ENCODE measurements around the gene SPACA6. TPM values are rescaled to one million over a fixed set of nuclear protein-coding genes. Genes with fewer than 3 reads are reported as not detected.
A peak's percentile ranks its signal among the peaks of the same experiment; 100 is the strongest.

The SPACA6 gene
- total RNA-seq, 1 experiment from 2014 or later = 30.3 TPM

DNA sequence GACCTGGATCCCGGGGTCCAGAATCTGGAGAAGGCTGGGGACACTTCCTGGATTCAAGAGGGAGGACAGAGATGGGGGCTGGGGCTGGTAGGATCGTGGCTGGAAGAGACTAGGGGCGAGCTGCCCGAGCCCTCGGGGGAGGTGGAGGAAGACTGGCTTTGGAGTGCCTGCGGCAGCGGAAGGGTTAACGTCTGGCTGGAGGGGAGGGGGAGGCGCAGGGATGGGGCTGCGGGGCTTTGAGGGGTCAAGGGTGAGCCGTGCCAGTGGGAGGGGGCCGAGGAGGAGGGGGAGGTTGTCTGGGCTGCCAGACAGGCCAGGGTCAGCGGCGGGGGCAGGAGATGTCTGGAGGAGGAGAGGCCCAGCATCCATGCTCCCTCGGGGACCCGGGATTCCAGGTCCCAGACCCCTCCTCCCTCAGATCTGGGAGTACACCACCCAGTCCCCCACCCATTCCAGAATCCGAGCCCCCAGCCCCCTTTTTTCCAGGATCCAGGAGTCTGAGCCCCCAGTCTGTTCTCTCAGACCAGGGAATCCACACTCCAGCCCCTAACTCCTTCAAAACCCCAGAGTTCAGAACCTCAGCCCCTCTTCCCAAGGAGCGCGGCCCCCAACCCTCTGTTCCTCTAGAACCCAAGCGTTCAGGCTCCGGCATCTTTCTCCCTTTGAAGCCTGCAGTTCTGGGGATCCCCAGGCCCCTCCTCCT, 3.2 kb upstream of the SPACA6 start:
- Mint-ChIP-seq H3K4me1 (ENCODE audit: low read depth, unreplicated experiment) (peaks cover 55% of the 10 kb centered on the region), H3K4me3 (ENCODE audit: low read depth, unreplicated experiment) (peak overlapping the region; percentile 82), H3K9me3 (ENCODE audit: low read depth, unreplicated experiment) (peaks cover 1% of the 10 kb centered on the region), H3K27me3 (ENCODE audit: unreplicated experiment) (no peaks in the 10 kb centered on the region), H3K36me3 (ENCODE audit: insufficient read depth, unreplicated experiment) (peaks cover 67% of the 10 kb centered on the region), H3K27ac (ENCODE audit: unreplicated experiment) (peak overlapping the region; percentile 72)
- CTCF ChIA-PET = no interaction called here
- TF ChIP-seq, protein P1, sequence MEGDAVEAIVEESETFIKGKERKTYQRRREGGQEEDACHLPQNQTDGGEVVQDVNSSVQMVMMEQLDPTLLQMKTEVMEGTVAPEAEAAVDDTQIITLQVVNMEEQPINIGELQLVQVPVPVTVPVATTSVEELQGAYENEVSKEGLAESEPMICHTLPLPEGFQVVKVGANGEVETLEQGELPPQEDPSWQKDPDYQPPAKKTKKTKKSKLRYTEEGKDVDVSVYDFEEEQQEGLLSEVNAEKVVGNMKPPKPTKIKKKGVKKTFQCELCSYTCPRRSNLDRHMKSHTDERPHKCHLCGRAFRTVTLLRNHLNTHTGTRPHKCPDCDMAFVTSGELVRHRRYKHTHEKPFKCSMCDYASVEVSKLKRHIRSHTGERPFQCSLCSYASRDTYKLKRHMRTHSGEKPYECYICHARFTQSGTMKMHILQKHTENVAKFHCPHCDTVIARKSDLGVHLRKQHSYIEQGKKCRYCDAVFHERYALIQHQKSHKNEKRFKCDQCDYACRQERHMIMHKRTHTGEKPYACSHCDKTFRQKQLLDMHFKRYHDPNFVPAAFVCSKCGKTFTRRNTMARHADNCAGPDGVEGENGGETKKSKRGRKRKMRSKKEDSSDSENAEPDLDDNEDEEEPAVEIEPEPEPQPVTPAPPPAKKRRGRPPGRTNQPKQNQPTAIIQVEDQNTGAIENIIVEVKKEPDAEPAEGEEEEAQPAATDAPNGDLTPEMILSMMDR (IDR thresholded peaks at IDR 0.05; ENCODE audit: unreplicated experiment) = no peak
- TSS peak; percentile 62 for BruUV-seq (replicated peaks)
- intact Hi-C loops (cut with micrococcal nuclease; ENCODE audit: unreplicated experiment) = no loop called here
- peak; percentile 41 for DNase-seq

DNA sequence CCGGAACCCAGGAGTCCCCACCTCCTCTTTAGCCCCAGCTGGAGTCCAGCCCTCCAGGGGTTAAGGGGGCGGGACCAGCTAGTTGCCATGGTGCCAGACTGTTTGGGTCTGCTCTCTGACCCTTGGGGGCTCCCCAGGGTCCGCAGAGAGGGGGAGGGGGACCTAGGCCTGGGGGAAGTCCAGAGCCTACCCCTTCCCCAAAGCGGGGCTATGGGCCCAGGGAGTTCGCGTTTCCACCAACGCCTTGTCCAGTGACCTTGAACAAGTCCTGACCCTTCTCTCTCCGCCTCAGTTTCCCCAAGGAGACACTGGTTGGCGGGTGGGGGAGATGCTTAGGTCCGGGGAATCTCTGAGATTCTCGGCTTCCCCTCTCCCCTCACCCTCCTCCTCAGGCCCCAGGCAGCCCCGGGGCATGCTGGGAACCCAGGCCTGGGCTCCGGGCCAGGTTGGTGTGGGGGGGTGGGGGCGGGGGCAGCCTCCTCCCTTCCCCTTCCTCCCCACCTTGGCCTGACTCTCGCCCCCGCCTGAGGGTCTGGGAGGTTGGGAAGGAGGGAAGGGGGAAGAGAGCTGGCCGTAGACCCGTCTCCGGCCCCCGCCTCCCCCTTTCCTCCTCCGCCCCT, 2.6 kb upstream of the SPACA6 start:
- intact Hi-C loops (cut with micrococcal nuclease; ENCODE audit: unreplicated experiment) = no loop called here
- H3K9me3 Mint-ChIP-seq (ENCODE audit: low read depth, unreplicated experiment) = no peaks in the 10 kb centered on the region
- no TSS peak for BruUV-seq (replicated peaks)
- TF ChIP-seq, protein P1 (IDR thresholded peaks at IDR 0.05; ENCODE audit: unreplicated experiment) = no peak
- no peaks in the 10 kb centered on the region for H3K27me3 Mint-ChIP-seq (ENCODE audit: unreplicated experiment)
- DNase-seq = peak; percentile 75
- H3K36me3 Mint-ChIP-seq (ENCODE audit: insufficient read depth, unreplicated experiment) = peaks cover 67% of the 10 kb centered on the region
- CTCF ChIA-PET = interaction anchor here (0.6 kb wide), 2 partner anchors 30 to 338 kb away, joined by 4 to 5 read pairs; partner anchors contain the start of gene ZNF614
- H3K4me3 Mint-ChIP-seq (ENCODE audit: low read depth, unreplicated experiment) = peak overlapping the region; percentile 82
- peaks cover 55% of the 10 kb centered on the region for H3K4me1 Mint-ChIP-seq (ENCODE audit: low read depth, unreplicated experiment)
- H3K27ac Mint-ChIP-seq (ENCODE audit: unreplicated experiment) = peak overlapping the region; percentile 72

DNA sequence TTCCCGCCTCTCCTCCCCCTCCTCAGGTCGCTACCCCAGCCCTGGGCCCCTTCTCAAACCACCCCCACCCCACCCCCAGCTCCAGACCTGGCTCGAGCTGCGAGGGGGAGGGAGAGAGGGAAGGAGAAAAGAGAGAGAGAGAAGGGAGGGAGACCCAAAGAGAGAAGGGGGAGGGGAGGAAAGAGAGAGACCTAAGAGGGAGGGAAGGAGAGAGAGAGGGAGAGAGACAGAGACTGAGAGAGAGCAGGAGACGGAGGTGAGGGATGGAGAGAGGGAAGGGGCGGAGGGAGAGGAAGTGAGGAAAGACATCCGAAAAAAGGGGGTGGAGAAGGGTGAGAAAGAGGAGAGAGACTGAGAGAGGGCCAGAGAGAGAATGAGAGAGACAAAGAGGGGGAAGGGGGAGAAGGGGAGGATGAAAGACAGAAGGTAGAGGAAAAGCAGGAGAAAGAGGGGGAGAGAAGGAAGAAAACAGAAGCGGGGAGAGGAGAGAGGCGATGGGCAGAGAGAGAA, 2.0 kb upstream of the SPACA6 start:
- DNase-seq = no peak
- BruUV-seq (replicated peaks) = no TSS peak
- CTCF ChIA-PET = interaction anchor here (0.6 kb wide), 2 partner anchors 30 to 337 kb away, joined by 4 to 5 read pairs; partner anchors contain the start of gene ZNF614
- no peaks in the 10 kb centered on the region for H3K9me3 Mint-ChIP-seq (ENCODE audit: low read depth, unreplicated experiment)
- peaks cover 67% of the 10 kb centered on the region for H3K36me3 Mint-ChIP-seq (ENCODE audit: insufficient read depth, unreplicated experiment)
- TF ChIP-seq, protein P1 (IDR thresholded peaks at IDR 0.05; ENCODE audit: unreplicated experiment) = no peak
- H3K27me3 Mint-ChIP-seq (ENCODE audit: unreplicated experiment) = no peaks in the 10 kb centered on the region
- intact Hi-C loops (cut with micrococcal nuclease; ENCODE audit: unreplicated experiment) = no loop called here
- peak overlapping the region; percentile 25 for H3K27ac Mint-ChIP-seq (ENCODE audit: unreplicated experiment)
- H3K4me1 Mint-ChIP-seq (ENCODE audit: low read depth, unreplicated experiment) = peaks cover 55% of the 10 kb centered on the region
- H3K4me3 Mint-ChIP-seq (ENCODE audit: low read depth, unreplicated experiment) = peak overlapping the region; percentile 82

DNA sequence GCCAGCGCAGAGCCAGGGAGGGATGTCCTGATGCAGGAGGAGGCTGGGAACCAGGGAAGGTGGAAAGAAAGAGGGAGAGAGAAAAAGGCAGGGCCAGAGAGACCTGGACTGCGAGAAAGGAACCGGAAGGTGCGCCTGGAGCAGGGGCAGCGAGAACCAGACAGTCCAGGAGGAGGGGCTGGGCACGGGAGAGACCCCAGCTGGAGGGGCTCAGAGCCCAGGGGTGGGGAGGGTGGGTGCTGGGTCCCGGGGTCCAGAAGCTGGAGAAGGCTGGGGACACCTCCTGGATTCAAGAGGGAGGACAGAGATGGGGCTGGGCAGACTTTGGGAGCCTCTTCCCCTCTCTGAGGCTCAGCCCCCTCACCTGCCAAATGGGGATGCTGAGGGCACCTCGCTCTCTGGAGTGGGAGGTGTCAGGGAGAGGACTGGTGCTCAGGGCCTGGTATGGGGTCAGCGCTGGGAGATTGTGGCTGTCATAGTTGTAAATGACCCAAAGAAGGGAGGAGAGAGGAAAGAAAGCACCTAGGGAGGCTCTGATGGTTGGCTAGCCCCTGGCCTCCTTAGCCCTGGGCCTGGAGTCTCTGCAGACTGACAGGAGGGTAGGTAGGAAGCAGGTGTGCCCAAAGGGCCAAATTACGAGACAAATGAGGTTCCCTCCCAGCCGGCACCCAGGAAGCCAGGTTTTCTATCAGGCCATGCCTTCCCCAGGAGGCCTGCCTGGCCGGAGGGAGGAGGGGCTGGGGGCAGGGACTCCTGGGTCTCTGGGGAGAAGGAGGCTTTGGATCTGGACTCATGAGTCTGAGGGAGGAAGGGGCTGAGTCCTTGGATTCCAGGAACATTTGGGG, 1.3 kb upstream of the SPACA6 start:
- BruUV-seq (replicated peaks) = no TSS peak

More for the DNA sequence above, 1.3 kb upstream of the SPACA6 start:
- H3K27me3 Mint-ChIP-seq (ENCODE audit: unreplicated experiment) = no peaks in the 10 kb centered on the region
- no peaks in the 10 kb centered on the region for H3K9me3 Mint-ChIP-seq (ENCODE audit: low read depth, unreplicated experiment)
- H3K27ac Mint-ChIP-seq (ENCODE audit: unreplicated experiment) = peak overlapping the region; percentile 25
- peak overlapping the region; percentile 82 for H3K4me3 Mint-ChIP-seq (ENCODE audit: low read depth, unreplicated experiment)
- intact Hi-C loops (cut with micrococcal nuclease; ENCODE audit: unreplicated experiment) = no loop called here
- H3K4me1 Mint-ChIP-seq (ENCODE audit: low read depth, unreplicated experiment) = peaks cover 55% of the 10 kb centered on the region
- TF ChIP-seq, protein P1 (IDR thresholded peaks at IDR 0.05; ENCODE audit: unreplicated experiment) = no peak
- no peak for DNase-seq
- H3K36me3 Mint-ChIP-seq (ENCODE audit: insufficient read depth, unreplicated experiment) = peaks cover 70% of the 10 kb centered on the region
- CTCF ChIA-PET = no interaction called here
